GM18508 (cell line): Measurements from ENCODE around the gene ART1.

Experiments
- ATAC-seq: cut with Tn5 transposase; IDR thresholded peaks from one replicate; pipeline ENCODE4 v1.9.1; 2021; ENCODE audit warnings: moderate number of reproducible peaks; ENCODE audit not compliant: insufficient read depth, unreplicated experiment

Gene ART1

DNA sequence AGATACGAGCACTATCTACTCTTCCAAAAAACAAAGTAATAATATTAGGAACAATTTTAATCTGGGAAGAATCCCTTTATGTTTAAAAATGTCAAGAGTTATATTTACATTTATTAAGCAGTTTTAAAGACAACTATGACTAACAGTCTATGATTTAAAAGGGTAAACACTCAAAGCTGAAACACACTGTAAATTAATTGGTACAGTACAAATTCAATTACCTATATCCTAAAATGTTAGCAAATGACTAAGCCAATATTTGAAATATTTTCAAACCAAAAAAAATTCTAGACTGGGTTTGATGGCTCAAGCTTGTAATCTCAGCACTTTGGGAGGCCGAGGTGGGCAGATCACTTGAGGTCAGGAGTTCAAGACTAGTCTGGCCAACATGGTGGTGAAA, 62.2 kb downstream of the ART1 start:
- ATAC-seq: no peak

DNA sequence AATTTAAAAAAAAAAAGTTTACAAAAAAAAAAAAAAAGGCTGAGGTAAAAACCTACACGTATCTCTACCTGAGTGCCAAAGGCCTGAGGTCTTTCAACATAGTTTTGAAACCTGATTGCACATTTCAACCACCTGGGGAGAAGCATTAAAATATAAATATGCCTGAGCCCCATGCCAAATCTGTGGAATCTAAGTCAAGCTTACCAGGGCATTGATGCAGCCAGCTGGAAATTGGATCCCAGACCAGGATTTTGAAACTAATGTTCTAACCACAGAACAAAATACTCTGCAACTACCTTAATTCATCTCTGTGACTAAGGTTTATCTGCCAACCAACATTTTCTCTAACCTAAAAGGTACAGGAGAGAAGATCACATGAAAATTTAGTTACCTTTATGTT, 65.0 kb downstream of the ART1 start:
- no peak for ATAC-seq

DNA sequence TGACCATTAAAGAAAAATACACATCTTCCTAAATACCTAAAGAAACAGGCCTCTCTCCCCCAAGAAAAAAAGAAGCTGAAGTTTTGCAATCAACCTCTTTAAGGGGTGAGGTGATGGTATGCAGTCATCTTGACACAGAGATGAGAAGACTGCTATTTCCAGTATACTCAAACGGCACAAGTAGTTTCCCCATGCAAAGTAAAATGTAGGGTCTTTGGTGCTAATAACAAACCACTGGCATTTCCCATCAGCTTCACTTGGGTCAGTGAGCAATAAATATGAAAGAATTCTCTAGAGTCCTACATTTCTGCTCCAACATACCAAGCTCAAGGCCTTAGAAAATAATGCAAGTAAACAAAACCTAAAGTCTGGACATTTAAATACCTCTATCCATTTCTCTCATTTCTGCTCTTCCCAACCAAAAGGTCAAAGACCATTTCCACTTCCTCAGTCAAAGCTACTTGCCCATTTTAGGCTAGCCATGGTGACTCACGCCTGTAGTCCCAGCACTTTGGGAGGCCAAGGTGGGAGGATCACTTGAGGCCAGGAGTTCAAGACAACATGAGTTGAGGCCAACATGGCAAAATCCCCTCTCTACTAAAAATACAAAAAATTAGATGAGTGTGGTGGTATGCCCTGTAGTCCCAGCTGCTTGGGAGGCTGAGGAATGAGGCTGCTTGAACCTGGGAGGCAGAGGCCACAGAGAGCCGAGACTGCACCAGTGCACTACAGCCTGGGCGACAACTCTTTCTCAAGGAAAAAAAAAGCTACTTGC, 65.7 kb downstream of the ART1 start:
- no peak for ATAC-seq

DNA sequence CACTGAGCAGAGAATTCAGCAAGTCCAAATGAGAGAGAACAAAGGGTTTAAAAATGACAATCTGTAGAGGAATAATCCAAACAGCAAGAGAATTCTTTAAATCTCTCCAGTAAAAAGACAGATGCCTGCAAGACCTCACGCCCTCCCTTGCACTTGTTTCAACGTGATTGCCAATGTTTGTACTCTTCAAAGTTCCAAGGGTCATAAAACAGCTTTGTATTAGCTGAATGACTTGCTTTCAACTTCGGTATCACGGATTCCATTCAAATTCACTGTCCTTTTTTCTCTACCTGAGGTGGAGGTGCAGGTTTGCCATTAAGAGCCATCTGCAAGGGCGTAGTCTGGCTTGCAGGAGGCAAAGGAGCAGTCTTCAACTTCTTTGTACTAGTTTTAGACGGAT, 67.3 kb downstream of the ART1 start:
- ATAC-seq: no peak
